HG03575 (cell line): ENCODE measurements around the gene MCF2L.

Experiments used
- ATAC-seq: cut with Tn5 transposase; IDR thresholded peaks from one replicate; pipeline ENCODE4 v1.9.1; 2021; ENCODE audit not compliant: unreplicated experiment, insufficient number of reproducible peaks, low FRiP score; ENCODE audit errors: extremely low read depth

MCF2L gene

GRCh38 chr13:112961457-112962369 is 7.3 kb upstream of the MCF2L start:
- no peak for ATAC-seq

- ATAC-seq: no peak
These were observed 6.6 kb upstream of the MCF2L start for GRCh38 chr13:112962396-112962795.

- ATAC-seq: no peak
These were observed 5.9 kb upstream of the MCF2L start for GRCh38 chr13:112962911-112963625.

DNA sequence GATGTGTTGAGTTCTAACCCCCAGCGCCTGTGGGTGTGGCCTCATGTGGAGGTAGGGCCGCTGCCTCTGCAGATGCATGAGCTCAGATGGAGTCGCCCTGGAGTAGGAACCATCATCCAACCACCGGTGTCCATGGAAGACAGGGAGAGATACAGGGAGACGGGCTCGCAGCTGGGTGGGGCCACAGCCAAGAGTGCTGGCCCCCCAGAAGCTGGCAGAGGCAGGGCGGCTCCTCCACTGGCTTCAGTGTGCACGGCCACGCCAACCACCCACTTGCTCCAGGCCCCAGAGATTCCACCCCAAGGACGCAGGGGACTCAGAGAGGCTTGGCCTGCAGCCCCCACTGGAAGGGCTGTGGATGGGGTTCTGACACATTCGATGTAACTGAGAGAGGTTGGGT is 5.4 kb upstream of the MCF2L start:
- no peak for ATAC-seq

DNA sequence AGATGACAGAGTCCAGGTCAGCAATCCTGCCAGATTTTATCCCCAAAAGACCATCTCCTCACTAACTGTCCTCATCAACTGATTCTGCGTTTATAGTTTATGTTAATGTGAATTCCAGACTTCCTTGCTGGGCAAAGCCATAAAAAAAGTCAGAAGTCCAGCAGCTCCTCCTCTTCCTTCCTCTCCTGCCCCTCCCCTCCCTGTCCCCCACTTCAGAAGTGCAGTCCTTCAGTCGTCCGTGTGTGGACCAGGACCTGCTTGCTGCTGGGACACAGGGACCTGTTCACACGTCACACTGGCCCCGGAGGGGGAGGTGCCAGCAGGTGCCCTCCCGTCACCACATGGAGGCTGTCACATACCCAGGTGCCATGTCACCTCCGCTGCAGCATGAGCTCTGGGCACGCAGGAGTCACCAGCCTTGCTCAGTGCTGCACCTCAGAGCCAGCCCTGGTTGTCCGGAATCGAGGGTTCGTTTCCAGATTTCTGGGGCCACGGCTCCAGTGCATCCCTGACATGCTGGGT is 4.0 kb upstream of the MCF2L start:
- ATAC-seq: no peak

DNA sequence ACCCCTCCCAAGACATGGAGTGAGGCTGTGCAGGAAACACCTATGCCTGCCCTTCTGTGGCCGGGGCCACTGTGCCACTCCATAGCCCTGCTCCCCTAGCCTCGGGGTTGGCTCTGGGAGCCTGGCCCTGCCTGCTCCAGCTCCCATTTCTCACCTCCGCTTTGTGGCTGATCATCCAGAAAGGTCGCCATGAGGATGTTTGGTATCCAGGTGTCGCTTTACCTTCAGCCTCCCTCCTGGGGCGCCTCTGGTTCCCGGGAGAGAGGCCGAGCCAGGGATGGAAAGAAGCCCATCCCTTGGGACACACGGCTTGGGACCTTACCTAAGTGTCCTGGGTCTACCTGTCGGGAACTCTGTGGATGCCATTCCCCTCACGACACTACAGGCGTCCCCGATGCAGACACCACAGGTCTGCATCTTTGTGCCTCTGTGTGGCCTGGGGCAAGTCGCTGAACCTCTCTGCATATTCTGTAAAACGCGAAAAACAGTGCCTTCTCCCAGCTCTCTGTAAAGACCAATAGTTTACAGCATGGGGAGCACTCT is 3.4 kb upstream of the MCF2L start:
- no peak for ATAC-seq

GRCh38 chr13:112966776-112967175 is 2.2 kb upstream of the MCF2L start:
- ATAC-seq: no peak

- ATAC-seq: no peak
These were observed 1.2 kb upstream of the MCF2L start for GRCh38 chr13:112967686-112968379.

- ATAC-seq: no peak
These were observed 569 bp upstream of the MCF2L start for GRCh38 chr13:112968380-112968909.

- ATAC-seq: no peak
These were observed 801 bp downstream of the MCF2L start for GRCh38 chr13:112969692-112970338.

GRCh38 chr13:112970552-112971287 is 1.7 kb downstream of the MCF2L start:
- no peak for ATAC-seq

DNA sequence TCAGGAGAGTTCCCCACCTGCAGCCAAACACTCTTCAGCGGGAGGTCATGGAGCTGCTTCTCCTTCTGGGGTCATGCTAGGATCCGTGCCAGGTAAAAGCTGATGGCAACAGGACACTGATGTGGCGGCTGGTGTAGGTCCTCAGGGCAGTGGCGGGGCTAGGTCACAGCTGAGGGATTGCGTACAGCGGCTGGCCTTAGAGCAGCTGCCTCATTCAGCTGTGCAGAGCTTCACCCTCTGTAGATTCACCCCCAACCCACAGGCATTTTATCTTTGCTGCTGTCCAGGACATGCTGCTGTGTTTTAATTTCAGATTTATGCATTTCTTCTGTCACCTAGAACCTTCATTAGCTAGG is 2.3 kb downstream of the MCF2L start:
- ATAC-seq: no peak

- no peak for ATAC-seq
These were observed 3.2 kb downstream of the MCF2L start for GRCh38 chr13:112972258-112972657.

DNA sequence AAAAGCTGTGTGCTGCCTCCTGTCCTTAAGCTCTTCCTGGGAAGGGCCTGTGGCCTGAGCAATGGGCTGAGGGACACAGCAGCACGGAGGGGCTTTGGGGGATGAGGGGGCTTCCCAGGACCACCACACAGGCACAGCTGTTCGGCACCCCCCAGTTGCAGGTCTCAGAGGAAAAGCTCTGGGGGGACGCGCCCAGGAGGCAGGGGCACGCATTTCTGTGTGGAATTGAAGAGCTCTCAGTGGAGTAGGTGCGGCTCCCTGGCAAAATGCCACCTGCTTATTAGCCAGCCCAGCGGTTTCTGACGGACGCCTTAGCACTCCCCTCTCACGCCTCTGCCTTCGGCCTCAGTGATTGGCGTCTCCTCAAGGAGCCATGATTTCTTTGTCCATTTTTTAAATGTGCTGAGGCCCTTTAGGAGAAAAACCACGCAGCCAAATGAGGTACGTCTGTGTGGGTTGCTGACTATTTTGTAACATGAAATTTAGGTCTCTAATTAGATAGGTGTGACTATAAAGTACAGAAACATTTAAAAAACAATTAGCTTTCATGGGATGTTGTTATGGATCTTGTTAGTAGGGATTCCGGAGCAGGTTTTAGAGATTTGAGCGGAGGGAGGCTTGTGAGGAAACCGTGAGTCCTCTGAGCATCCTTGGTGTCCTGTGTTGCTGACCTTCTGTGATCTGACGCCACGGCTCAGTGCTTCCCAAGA is 4.0 kb downstream of the MCF2L start:
- ATAC-seq: no peak

- no peak for ATAC-seq
These were observed 4.5 kb downstream of the MCF2L start for GRCh38 chr13:112973577-112973951.

DNA sequence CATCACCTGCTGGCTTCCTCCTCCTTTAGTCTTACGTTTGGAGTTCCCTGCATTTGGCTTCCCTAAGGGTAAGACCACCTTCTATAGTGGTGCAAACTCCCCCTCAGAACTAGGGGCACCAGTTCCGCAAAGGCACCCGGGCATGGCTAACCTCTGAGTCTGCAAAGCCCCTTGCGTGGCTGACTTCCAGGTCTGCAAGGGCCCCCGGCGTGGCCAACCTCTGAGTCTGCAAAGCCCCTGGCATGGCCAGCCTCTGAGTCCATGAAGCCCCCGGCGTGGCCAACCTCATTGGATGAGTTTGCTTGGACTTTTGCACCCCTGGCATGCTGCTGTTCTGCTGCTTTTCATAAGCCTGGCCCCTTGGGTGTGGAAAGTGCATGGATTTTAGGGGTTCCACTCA is 5.1 kb downstream of the MCF2L start:
- no peak for ATAC-seq

- ATAC-seq: no peak
These were observed 5.7 kb downstream of the MCF2L start for GRCh38 chr13:112974671-112975070.
